Measurements from ENCODE around the gene ZNF281. TPM values are rescaled to one million over a fixed set of nuclear protein-coding genes. Genes with fewer than 3 reads are reported as not detected.
"Not testable (repeated sequence)": the region's sequence is repeated elsewhere in the genome, so short reads cannot be mapped to it uniquely, and the experiment has no call there.

Gene ZNF281
- 43.0 and 48.6 TPM in 2 replicates for total RNA-seq (2014; rRNA removed; shearing (Covaris generic))

DNA sequence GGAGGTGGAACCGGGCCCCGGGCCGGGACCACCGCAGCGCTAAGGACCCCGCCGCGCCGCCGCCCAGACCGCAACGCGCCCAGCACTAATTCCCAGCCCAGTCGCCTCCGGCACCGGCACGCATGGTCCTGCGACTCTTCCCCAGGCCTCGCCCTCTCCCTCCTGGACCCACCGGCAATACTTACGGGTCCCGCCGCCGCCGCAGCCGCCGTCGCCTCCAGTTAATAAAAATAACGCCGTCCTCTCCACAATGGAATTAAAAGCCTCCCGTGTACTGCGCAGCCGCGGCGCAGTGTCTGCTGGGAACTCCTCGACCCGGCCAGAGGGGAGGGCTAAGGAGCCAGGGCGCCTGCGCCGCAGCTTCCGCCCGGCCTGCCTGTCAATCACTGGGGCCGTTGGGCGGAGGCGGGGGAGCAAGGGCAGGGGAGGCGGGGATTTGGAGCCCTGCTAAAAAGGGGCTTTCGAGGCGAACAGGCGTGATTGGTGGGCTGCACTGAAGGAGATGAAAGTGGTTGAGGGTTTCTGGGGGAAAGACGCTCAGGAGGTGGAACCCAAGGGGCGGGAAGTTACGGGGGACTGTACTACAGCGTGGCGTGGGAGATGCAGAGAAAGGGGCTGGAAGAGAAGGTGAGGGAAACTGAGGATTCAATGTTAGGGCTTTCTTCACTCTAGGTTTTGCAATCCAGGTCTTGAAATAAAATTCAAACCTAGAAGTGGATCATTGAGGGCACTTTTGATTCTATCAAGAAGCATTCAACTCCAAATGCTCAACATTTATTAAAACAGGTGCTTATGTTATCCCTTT is at the start of gene ZNF281:
ZNF281 (minus strand) TSS at position 276 of the 805 bp plus-strand sequence. CDS start 331 bp downstream, outside the sequence.
- Histone ChIP-seq H3K27me3 (ENCODE audit: control insufficient read depth, insufficient read depth, low read length) (no peaks in the 10 kb centered on the region), H3K4me3 (ENCODE audit: insufficient read depth, low read depth, low read length) (peak within 1 kb of the TSS; percentile 86), H3K36me3 (replicated peaks; ENCODE audit: control insufficient read depth, insufficient read depth, low read length) (peaks cover 17% of the 10 kb centered on the region)
- peak; percentile 98 for DNase-seq

DNA sequence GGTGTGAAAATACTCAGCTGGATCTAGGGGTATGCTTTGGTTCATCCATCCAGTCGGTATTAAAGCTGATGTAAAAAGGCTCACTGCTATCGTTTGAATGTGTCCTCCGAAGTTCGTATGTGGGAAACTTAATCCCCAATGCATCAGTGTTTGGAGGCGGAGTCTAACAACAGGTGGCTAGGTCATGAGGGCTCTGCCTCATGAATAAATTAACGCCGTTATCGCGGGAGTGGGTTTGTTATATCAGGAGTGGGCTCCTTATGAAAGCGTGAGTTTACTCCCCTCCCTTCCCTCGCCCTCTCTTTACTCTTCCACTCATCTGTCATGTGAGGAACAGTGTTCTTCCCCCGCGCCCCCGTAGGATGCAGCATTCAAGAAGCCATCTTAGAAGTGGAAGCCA is 48.9 kb upstream of the ZNF281 start:
- no peak overlapping the region for H3K4me3 ChIP-seq (ENCODE audit: insufficient read depth, low read depth, low read length)
- no peaks in the 10 kb centered on the region for H3K36me3 ChIP-seq (replicated peaks; ENCODE audit: control insufficient read depth, insufficient read depth, low read length)
- no peaks in the 10 kb centered on the region for H3K27me3 ChIP-seq (ENCODE audit: control insufficient read depth, insufficient read depth, low read length)
- no peak for DNase-seq

GRCh38 chr1:200457810-200458209 is 48.0 kb upstream of the ZNF281 start:
- no peak overlapping the region for H3K4me3 ChIP-seq (ENCODE audit: insufficient read depth, low read depth, low read length)
- no peaks in the 10 kb centered on the region for H3K27me3 ChIP-seq (ENCODE audit: control insufficient read depth, insufficient read depth, low read length)
- no peaks in the 10 kb centered on the region for H3K36me3 ChIP-seq (replicated peaks; ENCODE audit: control insufficient read depth, insufficient read depth, low read length)
- DNase-seq, result no peak

DNA sequence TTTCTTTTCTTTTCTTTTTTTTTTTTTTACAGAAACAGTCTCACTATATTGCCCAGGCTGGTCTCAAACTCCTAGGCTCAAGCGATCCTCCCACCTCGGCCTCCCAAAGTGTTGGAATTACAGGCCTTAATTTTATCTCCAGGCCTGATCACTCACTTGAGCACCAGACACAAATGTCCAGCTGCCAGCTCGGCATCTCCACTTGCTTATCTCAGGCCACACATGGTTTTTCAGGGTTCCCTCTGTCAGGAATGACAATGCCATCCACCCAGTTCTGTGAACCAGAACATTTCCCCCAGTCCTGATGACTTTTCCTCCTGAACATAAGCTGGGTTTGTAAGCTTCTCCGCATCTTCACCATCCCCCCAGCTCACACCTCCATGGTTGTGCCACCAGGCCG is 44.6 kb upstream of the ZNF281 start:
- no peak for DNase-seq
- Histone ChIP-seq H3K4me3 (ENCODE audit: insufficient read depth, low read depth, low read length) (no peak overlapping the region), H3K36me3 (replicated peaks; ENCODE audit: control insufficient read depth, insufficient read depth, low read length) (no peaks in the 10 kb centered on the region; the same call in none of the 2 replicates), H3K27me3 (ENCODE audit: control insufficient read depth, insufficient read depth, low read length) (no peaks in the 10 kb centered on the region)

- Histone ChIP-seq H3K4me3 (ENCODE audit: insufficient read depth, low read depth, low read length) (no peak overlapping the region), H3K27me3 (ENCODE audit: control insufficient read depth, insufficient read depth, low read length) (no peaks in the 10 kb centered on the region), H3K36me3 (replicated peaks; ENCODE audit: control insufficient read depth, insufficient read depth, low read length) (no peaks in the 10 kb centered on the region; the same call in none of the 2 replicates)
- DNase-seq, result no peak
Measured at GRCh38 chr1:200453553-200453905, 43.7 kb upstream of the ZNF281 start.

GRCh38 chr1:200452850-200453552 is 43.2 kb upstream of the ZNF281 start:
- DNase-seq, result peak; percentile 34
- no peaks in the 10 kb centered on the region for H3K27me3 ChIP-seq (ENCODE audit: control insufficient read depth, insufficient read depth, low read length)

GRCh38 chr1:200448034-200448762 is 38.4 kb upstream of the ZNF281 start:
- Histone ChIP-seq H3K36me3 (replicated peaks; ENCODE audit: control insufficient read depth, insufficient read depth, low read length) (no peaks in the 10 kb centered on the region; the same call in none of the 2 replicates), H3K27me3 (ENCODE audit: control insufficient read depth, insufficient read depth, low read length) (no peaks in the 10 kb centered on the region), H3K4me3 (ENCODE audit: insufficient read depth, low read depth, low read length) (no peak overlapping the region)
- DNase-seq, result no peak

More at GRCh38 chr1:200452850-200453552, 43.2 kb upstream of the ZNF281 start:
- Histone ChIP-seq H3K36me3 (replicated peaks; ENCODE audit: control insufficient read depth, insufficient read depth, low read length) (no peaks in the 10 kb centered on the region; the same call in none of the 2 replicates), H3K4me3 (ENCODE audit: insufficient read depth, low read depth, low read length) (no peak overlapping the region)

DNA sequence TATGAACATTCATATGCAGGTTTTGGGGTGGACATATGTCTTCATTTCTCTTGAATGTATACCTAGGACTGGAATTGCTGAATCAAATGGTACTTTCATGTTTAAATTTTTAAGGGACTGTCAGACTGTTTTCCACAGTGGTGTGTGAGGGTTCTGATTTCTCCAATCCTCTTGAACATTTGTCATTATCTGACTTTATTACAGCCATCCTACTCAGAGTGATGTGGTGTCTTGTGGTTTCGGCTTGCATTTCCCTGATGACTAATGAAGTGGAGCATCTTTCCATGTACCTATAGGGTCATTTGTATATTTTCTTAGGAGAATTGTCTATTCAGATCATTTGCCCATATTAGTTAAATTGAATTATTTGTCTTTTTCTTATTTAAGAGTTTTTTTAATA is 35.4 kb upstream of the ZNF281 start:
- H3K27me3 ChIP-seq (ENCODE audit: control insufficient read depth, insufficient read depth, low read length), result no peaks in the 10 kb centered on the region
- no peaks in the 10 kb centered on the region; the same call in none of the 2 replicates for H3K36me3 ChIP-seq (replicated peaks; ENCODE audit: control insufficient read depth, insufficient read depth, low read length)
- H3K4me3 ChIP-seq (ENCODE audit: insufficient read depth, low read depth, low read length), result no peak overlapping the region
- DNase-seq, result no peak

GRCh38 chr1:200444478-200444877 is 34.6 kb upstream of the ZNF281 start:
- H3K27me3 ChIP-seq (ENCODE audit: control insufficient read depth, insufficient read depth, low read length), result no peaks in the 10 kb centered on the region
- no peaks in the 10 kb centered on the region; the same call in none of the 2 replicates for H3K36me3 ChIP-seq (replicated peaks; ENCODE audit: control insufficient read depth, insufficient read depth, low read length)
- no peak for DNase-seq
- H3K4me3 ChIP-seq (ENCODE audit: insufficient read depth, low read depth, low read length), result no peak overlapping the region

DNA sequence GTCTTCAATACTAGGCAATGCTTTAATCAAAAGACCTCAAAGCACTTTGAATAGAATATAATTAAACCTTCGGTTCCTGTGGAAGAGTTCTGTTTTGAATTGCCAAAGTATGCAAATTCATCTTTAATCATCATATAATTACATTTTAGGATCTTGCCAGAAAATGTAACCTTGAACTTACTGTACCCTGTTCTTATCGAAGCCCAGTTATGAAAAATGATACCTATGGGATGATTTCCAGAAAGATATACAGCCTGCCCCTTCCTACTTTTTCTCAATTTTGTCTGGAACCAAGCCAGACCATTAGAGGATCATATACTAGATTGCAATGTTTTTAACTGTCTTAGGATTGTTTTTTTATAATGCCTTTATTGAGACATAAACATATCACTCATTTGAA is 34.0 kb upstream of the ZNF281 start:
- no peak overlapping the region for H3K4me3 ChIP-seq (ENCODE audit: insufficient read depth, low read depth, low read length)
- H3K27me3 ChIP-seq (ENCODE audit: control insufficient read depth, insufficient read depth, low read length), result no peaks in the 10 kb centered on the region
- no peak for DNase-seq

DNA sequence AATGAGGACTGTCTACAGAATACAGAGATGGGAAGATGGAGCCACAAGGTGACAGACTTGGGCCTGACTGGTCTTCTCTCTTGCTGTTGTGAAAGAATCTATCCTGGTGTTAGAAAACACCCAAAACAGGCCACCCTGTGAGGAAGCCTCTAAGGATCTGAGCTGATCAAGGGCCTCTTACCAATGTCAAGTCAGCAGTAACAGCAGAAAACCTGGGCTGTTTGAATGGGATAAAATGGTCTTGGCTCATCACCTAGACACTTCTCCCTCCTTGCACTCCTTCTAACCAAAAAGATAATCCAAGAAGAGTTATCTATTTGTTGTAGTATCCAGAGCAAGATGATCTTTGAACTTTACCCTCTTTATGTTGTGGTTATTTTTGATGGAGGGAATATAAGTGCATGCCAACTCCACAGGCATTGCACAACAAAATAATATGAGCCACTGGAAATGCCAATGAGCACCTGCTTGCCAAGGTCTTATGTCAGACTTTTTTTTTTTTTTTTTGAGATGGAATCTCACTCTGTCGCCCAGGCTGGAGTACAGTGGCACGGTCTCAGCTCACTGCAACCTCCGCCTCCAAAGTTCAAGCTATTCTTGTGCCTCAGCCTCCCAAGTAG is 32.8 kb upstream of the ZNF281 start:
- H3K27me3 ChIP-seq (ENCODE audit: control insufficient read depth, insufficient read depth, low read length), result no peaks in the 10 kb centered on the region
- no peak overlapping the region for H3K4me3 ChIP-seq (ENCODE audit: insufficient read depth, low read depth, low read length)
- H3K36me3 ChIP-seq (replicated peaks; ENCODE audit: control insufficient read depth, insufficient read depth, low read length), result no peaks in the 10 kb centered on the region; the same call in none of the 2 replicates
- DNase-seq, result no peak

More for the DNA sequence above, 34.0 kb upstream of the ZNF281 start:
- no peaks in the 10 kb centered on the region; the same call in none of the 2 replicates for H3K36me3 ChIP-seq (replicated peaks; ENCODE audit: control insufficient read depth, insufficient read depth, low read length)

- Histone ChIP-seq H3K27me3 (ENCODE audit: control insufficient read depth, insufficient read depth, low read length) (no peaks in the 10 kb centered on the region), H3K36me3 (replicated peaks; ENCODE audit: control insufficient read depth, insufficient read depth, low read length) (no peaks in the 10 kb centered on the region; the same call in none of the 2 replicates), H3K4me3 (ENCODE audit: insufficient read depth, low read depth, low read length) (no peak overlapping the region)
- DNase-seq, result no peak
Measured at GRCh38 chr1:200442023-200442422, 32.2 kb upstream of the ZNF281 start.

GRCh38 chr1:200438911-200439310 is 29.1 kb upstream of the ZNF281 start:
- H3K27me3 ChIP-seq (ENCODE audit: control insufficient read depth, insufficient read depth, low read length), result no peaks in the 10 kb centered on the region
- no peaks in the 10 kb centered on the region for H3K36me3 ChIP-seq (replicated peaks; ENCODE audit: control insufficient read depth, insufficient read depth, low read length)
- DNase-seq, result no peak
- H3K4me3 ChIP-seq (ENCODE audit: insufficient read depth, low read depth, low read length), result no peak overlapping the region

DNA sequence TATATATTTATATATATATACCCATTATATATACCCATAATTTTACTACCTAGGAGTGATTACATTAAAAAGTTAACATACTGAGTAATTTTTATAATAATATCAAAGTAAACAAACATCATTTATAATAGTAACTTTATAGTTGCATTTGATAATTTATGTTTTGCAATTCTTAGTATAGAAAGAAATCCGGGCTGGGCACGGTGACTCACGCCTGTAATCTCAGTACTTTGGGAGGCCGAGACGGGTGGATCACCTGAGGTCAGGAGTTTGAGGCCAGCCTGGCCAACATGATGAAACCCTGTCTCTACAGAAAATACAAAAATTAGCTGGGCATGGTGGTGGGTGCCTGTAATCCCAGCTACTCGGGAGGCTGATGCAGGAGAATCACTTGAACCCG is 28.6 kb upstream of the ZNF281 start:
- not testable (repeated sequence) for H3K4me3 ChIP-seq (ENCODE audit: insufficient read depth, low read depth, low read length); H3K36me3 ChIP-seq (replicated peaks; ENCODE audit: control insufficient read depth, insufficient read depth, low read length); DNase-seq; H3K27me3 ChIP-seq (ENCODE audit: control insufficient read depth, insufficient read depth, low read length)

Data from H7 (cell line).